Stimulated activated CD8-positive, alpha-beta memory T cell treated with anti-CD3 and anti-CD28 coated beads, Interleukin-12 subunit alpha, Interleukin-12 subunit beta, amount 100 ng/mL, for 1 hour (primary cell): ENCODE measurements around the gene SCD5.
"Not testable (repeated sequence)": the region's sequence is repeated elsewhere in the genome, so short reads cannot be mapped to it uniquely, and the experiment has no call there.

Experiments
- DNase-seq: peaks from one replicate; pipeline ENCODE4 v3.0.0-alpha.2; 2020; ENCODE audit warnings: low read depth

SCD5 gene

GRCh38 chr4:82798168-82799005 lies at the start of gene SCD5:
SCD5 (minus strand) TSS chr4:82798796; CDS start chr4:82798537, 259 bp downstream.
- DNase-seq, result peak; percentile 45

- DNase-seq, result no peak
Measured at GRCh38 chr4:82842593-82842992, 44.0 kb upstream of the SCD5 start.

- no peak for DNase-seq
Measured at GRCh38 chr4:82839624-82840023, 41.0 kb upstream of the SCD5 start.

- no peak for DNase-seq
Measured at GRCh38 chr4:82833696-82834313, 35.2 kb upstream of the SCD5 start.

- DNase-seq, result not testable (repeated sequence)
Measured at GRCh38 chr4:82833060-82833459, 34.5 kb upstream of the SCD5 start.

GRCh38 chr4:82825425-82825824 lies 26.8 kb upstream of the SCD5 start:
- no peak for DNase-seq

GRCh38 chr4:82823062-82823461 lies 24.5 kb upstream of the SCD5 start:
- DNase-seq, result no peak

GRCh38 chr4:82820689-82821088 lies 22.1 kb upstream of the SCD5 start:
- no peak for DNase-seq

GRCh38 chr4:82818664-82819662 lies 20.4 kb upstream of the SCD5 start:
- DNase-seq, result no peak

- not testable (repeated sequence) for DNase-seq
Measured at GRCh38 chr4:82816874-82817273, 18.3 kb upstream of the SCD5 start.

GRCh38 chr4:82814034-82814433 lies 15.4 kb upstream of the SCD5 start:
- DNase-seq, result no peak

- DNase-seq, result no peak
Measured at GRCh38 chr4:82811838-82812341, 13.3 kb upstream of the SCD5 start.

GRCh38 chr4:82811392-82811791 lies 12.8 kb upstream of the SCD5 start:
- no peak for DNase-seq

GRCh38 chr4:82810176-82810575 lies 11.6 kb upstream of the SCD5 start:
- DNase-seq, result no peak

GRCh38 chr4:82809619-82810018 lies 11.0 kb upstream of the SCD5 start:
- no peak for DNase-seq

GRCh38 chr4:82803746-82804145 lies 5.2 kb upstream of the SCD5 start:
- DNase-seq, result no peak

- no peak for DNase-seq
Measured at GRCh38 chr4:82802911-82803310, 4.3 kb upstream of the SCD5 start.

- no peak for DNase-seq
Measured at GRCh38 chr4:82801910-82802521, 3.4 kb upstream of the SCD5 start.

- no peak for DNase-seq
Measured at GRCh38 chr4:82799006-82799881, 648 bp upstream of the SCD5 start.

GRCh38 chr4:82797405-82798111 lies 1.0 kb downstream of the SCD5 start:
- no peak for DNase-seq
